GM18867 (cell line): ENCODE results near the gene KCNQ2.
"Not testable (repeated sequence)": the region's sequence is repeated elsewhere in the genome, so short reads cannot be mapped to it uniquely, and the experiment has no call there.

Source experiments
- ATAC-seq: cut with Tn5 transposase; IDR thresholded peaks from one replicate; pipeline ENCODE4 v1.9.1; 2021; ENCODE audit warnings: mild to moderate bottlenecking, moderate library complexity; ENCODE audit not compliant: unreplicated experiment

The KCNQ2 gene

GRCh38 chr20:63394069-63394919, 78.2 kb downstream of the KCNQ2 start:
- no peak for ATAC-seq

DNA sequence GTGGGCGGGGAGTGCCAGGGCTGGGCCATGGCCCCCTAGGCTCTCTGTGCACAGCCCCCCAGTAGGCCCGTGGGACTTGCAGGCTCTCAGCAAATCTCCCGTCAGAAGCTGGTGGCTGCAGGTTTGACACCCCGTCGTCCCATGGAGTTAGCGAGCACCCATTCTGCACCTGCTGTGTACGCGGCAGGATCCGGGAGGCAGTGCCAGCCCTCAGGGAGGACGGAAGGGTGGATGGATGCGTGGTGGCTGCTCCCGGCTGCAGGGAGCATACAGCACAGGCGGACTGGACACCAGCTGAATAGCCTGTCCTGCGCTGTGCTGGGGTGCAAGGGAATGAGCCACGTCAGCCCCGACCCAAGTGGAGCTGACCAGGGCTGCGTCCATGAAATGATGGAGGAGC, 78.9 kb downstream of the KCNQ2 start:
- ATAC-seq, result no peak

DNA sequence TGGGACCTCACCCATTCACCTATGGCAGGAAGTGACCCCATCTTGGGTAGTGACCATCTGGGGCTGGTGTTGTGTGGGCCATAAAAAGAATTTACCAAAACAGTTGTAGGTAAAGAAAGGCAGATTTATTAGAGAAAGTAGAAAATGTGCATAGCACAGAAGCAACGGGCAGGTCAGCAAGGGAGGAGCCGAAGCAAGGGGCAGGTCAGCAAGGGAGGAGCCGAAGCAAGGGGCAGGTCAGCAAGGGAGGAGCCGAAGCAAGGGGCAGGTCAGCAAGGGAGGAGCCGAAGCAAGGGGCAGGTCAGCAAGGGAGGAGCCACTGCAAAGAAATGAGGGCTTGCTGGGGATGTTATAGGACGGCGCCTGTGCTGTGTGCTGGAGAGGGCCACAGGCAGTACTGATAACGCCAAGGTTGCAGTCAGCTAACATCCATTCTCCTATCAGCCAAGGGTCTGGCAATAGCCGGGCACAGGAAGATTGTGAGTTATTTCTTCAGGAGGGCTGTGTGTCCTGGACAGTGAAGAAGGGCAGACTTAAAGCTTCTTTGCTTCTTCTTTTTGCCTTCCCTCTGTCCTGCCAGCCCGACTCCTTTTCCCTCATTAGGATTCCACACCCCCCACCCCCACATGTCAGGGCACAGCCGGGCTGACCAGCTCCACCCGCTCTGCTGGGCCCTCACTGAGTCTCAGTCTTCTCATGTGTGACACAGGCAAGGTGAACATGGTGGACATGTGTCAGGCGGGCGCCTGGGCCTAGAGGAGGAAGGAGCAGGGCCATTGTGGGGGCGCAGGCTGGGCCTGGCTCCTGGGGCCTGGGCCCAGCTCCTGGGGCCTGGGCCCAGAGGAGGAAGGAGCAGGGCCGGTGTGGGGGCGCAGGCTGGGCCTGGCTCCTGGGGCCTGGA, 79.7 kb downstream of the KCNQ2 start:
- no peak for ATAC-seq

GRCh38 chr20:63387917-63388316, 84.5 kb downstream of the KCNQ2 start:
- no peak for ATAC-seq

DNA sequence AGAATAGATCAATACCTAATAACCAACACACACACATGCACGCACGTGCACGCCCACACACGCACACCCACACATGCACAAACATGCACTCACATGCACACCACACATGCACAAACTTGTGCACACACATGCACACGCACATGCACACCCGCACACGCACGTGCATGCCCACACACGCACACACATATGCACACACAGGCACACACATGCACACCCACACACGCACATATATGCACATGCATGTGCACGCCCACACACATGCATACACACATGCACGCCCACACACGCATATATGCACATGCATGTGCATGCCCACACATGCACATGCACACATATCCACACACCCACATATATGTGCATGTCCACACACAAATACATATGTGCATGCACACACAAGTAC, 85.1 kb downstream of the KCNQ2 start:
- ATAC-seq, result no peak

GRCh38 chr20:63386491-63386890, 86.0 kb downstream of the KCNQ2 start:
- ATAC-seq, result no peak

GRCh38 chr20:63385819-63386218, 86.6 kb downstream of the KCNQ2 start:
- no peak for ATAC-seq

- ATAC-seq, result no peak
Measured at GRCh38 chr20:63384336-63384735, 88.1 kb downstream of the KCNQ2 start.

DNA sequence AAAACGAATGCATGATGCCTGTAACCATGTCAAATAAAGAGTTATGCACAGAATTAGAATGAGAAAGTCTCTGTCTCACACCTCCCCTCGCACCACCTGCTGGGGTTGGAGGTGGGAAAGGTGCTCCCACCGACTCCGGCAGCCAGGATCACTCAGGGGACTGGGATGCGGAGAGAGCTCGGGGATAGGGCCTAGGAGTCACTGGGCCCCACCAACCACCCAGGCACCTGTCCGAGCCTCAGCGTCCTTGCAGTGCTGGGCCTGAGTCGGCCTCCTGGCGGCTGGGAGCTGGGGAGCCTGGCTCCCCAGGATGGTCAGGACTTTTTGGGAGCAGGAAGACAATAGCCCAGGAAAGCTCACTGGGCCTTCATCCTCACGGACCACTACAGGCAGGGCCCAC, 88.9 kb downstream of the KCNQ2 start:
- ATAC-seq, result no peak

DNA sequence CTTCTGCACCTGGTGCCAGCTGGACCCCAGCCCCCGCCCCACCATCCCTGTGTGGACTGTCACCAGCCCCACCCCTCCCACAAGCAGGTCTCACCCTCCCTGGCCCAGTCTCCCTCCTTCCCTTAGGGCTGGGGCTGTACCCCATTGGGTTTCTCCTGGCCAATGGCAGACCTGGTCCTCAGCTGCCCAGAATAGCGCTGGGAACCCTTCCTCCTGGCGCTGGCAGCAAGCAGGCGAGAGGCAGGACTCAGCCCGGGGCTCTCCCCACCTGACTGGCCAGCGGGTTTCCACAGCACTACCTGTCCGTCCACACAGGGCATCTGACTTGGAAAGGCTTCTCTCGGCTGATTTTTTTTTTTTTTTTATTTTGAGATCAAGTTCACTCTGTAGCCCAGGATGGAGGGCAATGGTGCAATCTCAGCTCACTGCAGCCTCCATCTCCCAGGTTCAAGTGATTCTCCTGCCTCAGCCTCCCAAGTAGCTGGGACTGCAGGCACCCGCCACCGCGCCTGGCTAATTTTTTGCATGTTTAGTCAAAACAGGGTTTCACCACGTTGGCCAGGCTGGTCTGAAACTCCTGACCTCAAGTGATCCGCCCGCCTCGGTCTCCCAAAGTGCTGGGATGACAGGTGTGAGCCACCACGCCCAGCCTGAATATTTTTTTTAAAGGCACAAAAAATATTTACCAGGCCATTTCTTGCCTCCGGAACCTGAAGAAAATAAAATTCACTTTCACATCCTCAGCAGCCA, 89.7 kb downstream of the KCNQ2 start:
- no peak for ATAC-seq

GRCh38 chr20:63381781-63382431, 90.5 kb downstream of the KCNQ2 start:
- ATAC-seq, result no peak

GRCh38 chr20:63380346-63380870, 92.0 kb downstream of the KCNQ2 start:
- no peak for ATAC-seq

- not testable (repeated sequence) for ATAC-seq
Measured at GRCh38 chr20:63379872-63380271, 92.6 kb downstream of the KCNQ2 start.

DNA sequence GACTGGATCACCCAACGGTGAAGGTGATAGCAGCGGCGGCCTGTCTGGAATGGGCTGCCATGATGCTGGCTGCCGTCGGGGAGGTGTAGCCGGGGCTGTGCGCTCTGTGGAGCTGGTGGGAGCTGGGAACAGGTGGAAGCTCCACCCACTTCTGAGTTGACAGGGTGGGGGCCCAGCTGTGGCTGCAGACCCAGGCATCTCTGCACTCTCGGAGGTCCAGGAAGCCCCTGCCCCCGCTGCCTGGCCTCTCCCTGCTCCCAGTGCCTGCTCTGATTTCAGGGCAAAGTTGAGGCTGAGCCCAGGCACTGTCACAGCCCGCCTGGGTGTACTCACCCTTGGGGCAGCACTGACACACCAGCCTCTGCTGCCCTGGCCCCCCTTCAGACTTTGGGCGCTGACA, 93.2 kb downstream of the KCNQ2 start:
- no peak for ATAC-seq

DNA sequence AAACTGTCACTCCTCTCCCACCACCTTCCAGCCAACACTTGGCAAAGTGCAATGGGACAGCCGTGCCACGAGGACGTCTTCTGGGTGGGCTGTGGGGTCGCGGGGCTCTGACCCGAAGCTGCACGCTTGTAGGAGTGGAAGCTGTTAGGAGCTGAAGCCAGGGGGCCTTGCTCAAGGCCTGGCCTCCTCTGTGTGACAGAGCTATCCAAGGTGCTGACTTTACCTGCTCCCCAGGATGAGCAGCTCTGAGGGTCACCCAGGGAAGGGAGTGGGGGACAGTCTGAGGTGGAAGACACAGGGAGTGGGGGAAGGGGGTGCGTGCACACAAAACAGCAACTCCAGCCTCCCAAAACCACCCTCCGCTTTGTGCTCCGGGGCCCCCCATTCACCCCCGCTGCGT, 93.8 kb downstream of the KCNQ2 start:
- ATAC-seq, result no peak

DNA sequence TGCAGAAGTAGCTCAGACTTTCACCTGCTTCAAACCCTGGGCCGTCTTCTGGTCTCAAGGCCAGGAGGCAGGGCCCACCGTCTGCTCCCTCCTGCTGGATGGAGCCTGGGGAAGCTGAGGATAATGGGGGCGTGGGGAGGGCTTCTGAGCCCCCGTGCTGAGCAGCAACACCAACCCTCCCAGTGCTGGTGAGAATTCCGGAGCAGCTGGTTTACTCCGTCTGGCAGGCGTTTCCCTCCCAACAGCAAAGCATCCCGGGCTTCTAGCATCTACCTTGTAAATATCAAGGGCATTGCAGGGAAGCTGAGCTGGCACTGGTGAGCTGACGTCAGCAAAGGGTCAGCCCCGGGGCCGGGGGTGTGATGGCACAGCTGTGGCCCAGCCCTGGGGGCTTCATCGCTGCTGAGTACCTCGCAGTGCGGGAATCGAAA, 94.5 kb downstream of the KCNQ2 start:
- ATAC-seq, result no peak

- no peak for ATAC-seq
Measured at GRCh38 chr20:63377256-63377941, 95.1 kb downstream of the KCNQ2 start.

DNA sequence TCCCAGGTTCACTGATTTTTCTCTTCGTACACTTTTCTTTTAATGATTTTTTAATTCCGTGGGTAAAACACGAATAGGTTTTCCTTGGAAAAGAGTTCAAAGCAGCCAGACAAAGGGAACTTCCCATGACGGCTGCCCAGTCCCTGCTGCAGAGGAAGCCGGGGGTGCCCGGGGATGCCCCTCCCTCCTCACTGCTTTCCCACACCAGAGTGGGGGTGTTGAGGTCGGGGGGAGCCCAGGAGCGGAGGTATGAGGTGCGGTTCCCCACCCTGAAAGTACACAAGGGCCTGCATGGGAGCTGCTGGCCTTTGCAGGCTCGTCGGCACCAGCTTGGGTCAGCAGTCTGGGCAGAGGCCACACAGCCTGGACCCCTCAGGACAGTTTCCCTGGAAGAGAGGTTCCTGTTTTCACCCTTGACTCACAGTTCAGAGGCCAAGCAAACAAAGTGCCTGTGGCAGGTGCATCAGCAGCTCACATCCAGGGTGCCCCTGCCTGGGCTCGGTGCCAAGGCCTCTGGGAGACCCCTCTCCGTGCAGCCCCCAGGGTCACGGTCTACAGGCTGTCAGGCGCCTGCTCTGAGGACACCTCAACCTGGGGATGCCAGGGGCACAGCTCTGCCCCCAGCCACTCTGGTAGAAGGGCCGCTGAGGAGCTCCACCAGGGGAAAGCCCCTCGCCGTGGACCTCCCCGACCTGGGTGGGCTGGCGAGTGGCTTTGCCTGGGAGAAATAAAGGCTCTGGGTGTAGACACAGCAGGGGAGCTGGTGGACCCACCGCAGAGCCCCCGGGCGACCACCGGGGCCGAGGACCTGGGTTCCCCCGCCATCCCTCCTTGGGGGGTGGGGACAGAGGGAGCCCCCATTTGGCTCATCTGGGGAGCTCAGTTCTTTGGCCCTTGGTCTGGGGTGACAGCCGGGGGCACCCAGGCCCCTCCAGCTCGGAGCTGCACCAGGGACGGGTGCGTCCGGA, 95.9 kb downstream of the KCNQ2 start:
- no peak for ATAC-seq

DNA sequence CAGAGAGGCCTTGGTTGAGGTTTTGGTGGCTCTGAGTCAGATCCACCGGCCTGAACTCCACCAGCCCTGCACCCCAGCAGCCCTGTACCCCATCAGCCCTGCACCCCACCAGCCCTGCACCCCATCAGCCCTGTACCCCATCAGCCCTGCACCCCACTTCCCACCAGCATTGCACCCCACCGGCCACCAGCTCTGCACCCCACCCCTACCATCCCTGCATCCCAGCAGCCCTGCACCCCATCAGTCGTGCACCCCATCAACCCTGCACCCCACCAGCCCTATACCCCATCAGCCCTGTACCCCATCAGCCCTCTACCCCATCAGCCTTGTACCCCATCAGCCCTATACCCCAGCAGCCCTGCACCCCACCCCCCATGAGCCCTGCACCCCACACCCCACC, 97.0 kb downstream of the KCNQ2 start:
- no peak for ATAC-seq
